K562 (cell line): Measurements from ENCODE around the gene CNOT4. TPM values are rescaled to one million over a fixed set of nuclear protein-coding genes. Genes with fewer than 3 reads are reported as not detected.

Experiments
- CTCFL ChIP-seq: IDR thresholded peaks from 2 replicates; pipeline ENCODE4 v1.6.1; 2011; ENCODE audit warnings: borderline replicate concordance, low read depth, mild to moderate bottlenecking, moderate library complexity, low read length; ENCODE audit not compliant: insufficient read depth, poor library complexity, severe bottlenecking
- EHMT2 ChIP-seq: fragments of 450-650 bp; IDR thresholded peaks from 2 replicates; pipeline ENCODE4 v1.6.1; 2018; ENCODE audit warnings: antibody characterized with exemption
- ELF1 ChIP-seq: fragments of 200-800 bp; sonication (Bioruptor generic); IDR thresholded peaks from 2 replicates; pipeline ENCODE4 v1.6.1; 2016; ENCODE audit warnings: missing genetic modification characterization, missing compliant biosample characterization
- FOXM1 ChIP-seq, 2 experiments: fragments of 450-650 bp in 1 of 2; sonication (generic) in 1 of 2; formaldehyde crosslinking in 1 of 2; IDR thresholded peaks; 2 replicates each; pipeline versions ENCODE4 v1.6.1 to v1.9.0; 2017 to 2022; ENCODE audit warnings: low read depth in 2 of 2, mild to moderate bottlenecking in 2 of 2, missing genetic modification reagents in 1 of 2, moderate library complexity in 1 of 2
- HCFC1 ChIP-seq: IDR thresholded peaks from 2 replicates; pipeline ENCODE4 v1.6.1; 2012; ENCODE audit warnings: low read depth, low read length, improper control_type of control experiment
- IRF1 ChIP-seq: sonication (generic); formaldehyde crosslinking; IDR thresholded peaks from 2 replicates; pipeline ENCODE4 v1.8.0; 2022; ENCODE audit warnings: missing genetic modification reagents, mild to moderate bottlenecking, borderline replicate concordance
- NFE2 ChIP-seq: IDR thresholded peaks from 2 replicates; pipeline ENCODE4 v1.6.1; 2014; ENCODE audit warnings: antibody characterized with exemption, low read depth
- PML ChIP-seq: IDR thresholded peaks from 2 replicates; pipeline ENCODE4 v1.6.1; 2012; ENCODE audit warnings: low read length, inconsistent platforms
- RHOXF2B ChIP-seq: fragments of 250-450 bp; sonication (Bioruptor Pico); conservative IDR thresholded peaks from 2 replicates; pipeline ENCODE4 v1.5.1; 2021
- SFPQ ChIP-seq: fragments of 200-400 bp; formaldehyde crosslinking; IDR thresholded peaks from 2 replicates; pipeline ENCODE4 v1.6.1; 2017; ENCODE audit warnings: mild to moderate bottlenecking, low read depth, low read length, moderate library complexity
- ZNF316 ChIP-seq: fragments of 450-650 bp; IDR thresholded peaks from 2 replicates; pipeline ENCODE4 v1.6.1; 2016
- ZNF444 ChIP-seq: fragments of 250-450 bp; sonication (Bioruptor Pico); IDR thresholded peaks from 2 replicates; pipeline ENCODE4 v1.4.0; 2020; ENCODE audit warnings: mild to moderate bottlenecking, moderate library complexity
- ZNF449 ChIP-seq: fragments of 250-450 bp; sonication (Bioruptor Pico); IDR thresholded peaks from 2 replicates; pipeline ENCODE4 v1.8.0; 2022; ENCODE audit warnings: moderate library complexity, mild to moderate bottlenecking, inconsistent platforms
- polyA plus RNA-seq, 8 experiments: library from polyadenylated mRNA; depleted of rRNA in 4 of 8; stranded (reverse) in 5 of 8; unstranded in 3 of 8; fragments of >200 nt; fragmentation: Nextera tagmentation in 2 of 8; fragmentation: Illumina TruSeq in 1 of 8; extraction: Ambion mirVana in 2 of 8; extraction: Trizol in 1 of 8; gene quantifications; 2 replicates each; pipeline versions ENCODE4 v1.2.1 to v1.2.3, GENCODE V29; 2011 to 2014; ENCODE audit warnings: inconsistent platforms in 1 of 8, missing spikeins in 1 of 8
- total RNA-seq, 7 experiments: library from RNA; depleted of rRNA in 6 of 7; stranded (reverse); fragments of >200 nt in 6 of 7; fragmentation: Illumina TruSeq in 2 of 7; extraction: Trizol in 2 of 7; gene quantifications; 2 replicates each; pipeline versions ENCODE4 v1.2.1 to v1.2.3, GENCODE V29; 2011 to 2021; ENCODE audit warnings: low replicate concordance in 1 of 7

The CNOT4 gene
- total and polyA plus RNA-seq, 9 of the 15 experiments (the other 6 are each of a cell fraction or from before 2014, with no cell fraction given) = 8.6 to 24.1 (median 15.4) TPM

- TF ChIP-seq ZNF449 (CRISPR knock-in tag) = no peak
- no peak for TF ChIP-seq ZNF316
- TF ChIP-seq NFE2 = no peak
- no peak for TF ChIP-seq SFPQ
- peak; percentile 73 for TF ChIP-seq PML
- TF ChIP-seq CTCFL = no peak
- no peak; the same call in 1 of the 2 replicates for TF ChIP-seq ELF1 (tag)
- TF ChIP-seq EHMT2 = peak; percentile 30; the same call in 1 of the 2 replicates
- 0 out of 2 replicates have a peak, but pooled peaks have one; percentile 45 for TF ChIP-seq ZNF444 (CRISPR knock-in tag)
- TF ChIP-seq FOXM1 (IDR thresholded peaks at IDR 0.05; ENCODE audit: low read depth) = peak; percentile 24; the same call in 1 of the 2 replicates
- TF ChIP-seq FOXM1 (CRISPR knock-in tag; IDR thresholded peaks at IDR 0.05; ENCODE audit: low read depth) = peak; percentile 88
- TF ChIP-seq HCFC1 = peak; percentile 95
- TF ChIP-seq IRF1 (CRISPR knock-in tag) = no peak
- TF ChIP-seq RHOXF2B (CRISPR knock-in tag) = no peak
Observed at GRCh38 chr7:135509839-135510591, at the start of gene CNOT4 (continued).
